HG02610 (cell line): ENCODE data around the gene RIN3.
"Not testable (repeated sequence)": the region's sequence is repeated elsewhere in the genome, so short reads cannot be mapped to it uniquely, and the experiment has no call there.

ENCODE experiments used
- ATAC-seq: cut with Tn5 transposase; IDR thresholded peaks from one replicate; pipeline ENCODE4 v1.9.1; 2021; ENCODE audit warnings: mild to moderate bottlenecking, moderate library complexity; ENCODE audit not compliant: unreplicated experiment

RIN3 gene

GRCh38 chr14:92706386-92706785 lies 192.8 kb downstream of the RIN3 start:
- ATAC-seq: no peak

- ATAC-seq: no peak
These were observed 195.9 kb downstream of the RIN3 start for GRCh38 chr14:92709340-92710000.

- no peak for ATAC-seq
These were observed 196.4 kb downstream of the RIN3 start for GRCh38 chr14:92710001-92710341.

GRCh38 chr14:92711976-92712653 lies 198.5 kb downstream of the RIN3 start:
- ATAC-seq: no peak

- no peak for ATAC-seq
These were observed 199.1 kb downstream of the RIN3 start for GRCh38 chr14:92712654-92713051.

- not testable (repeated sequence) for ATAC-seq
These were observed 201.2 kb downstream of the RIN3 start for GRCh38 chr14:92714739-92715307.

GRCh38 chr14:92716131-92716530 lies 202.6 kb downstream of the RIN3 start:
- no peak for ATAC-seq

GRCh38 chr14:92717571-92718042 lies 204.0 kb downstream of the RIN3 start:
- ATAC-seq: no peak

- no peak for ATAC-seq
These were observed 205.1 kb downstream of the RIN3 start for GRCh38 chr14:92718664-92719063.

GRCh38 chr14:92719421-92719820 lies 205.8 kb downstream of the RIN3 start:
- no peak for ATAC-seq

- no peak for ATAC-seq
These were observed 206.3 kb downstream of the RIN3 start for GRCh38 chr14:92719890-92720323.

- no peak for ATAC-seq
These were observed 211.1 kb downstream of the RIN3 start for GRCh38 chr14:92724516-92725340.

- ATAC-seq: no peak
These were observed 212.8 kb downstream of the RIN3 start for GRCh38 chr14:92726135-92726932.

GRCh38 chr14:92726933-92727262 lies 213.3 kb downstream of the RIN3 start:
- ATAC-seq: no peak

- ATAC-seq: peak; percentile 80
These were observed 215.3 kb downstream of the RIN3 start for GRCh38 chr14:92728759-92729364.

- ATAC-seq: peak; percentile 63
These were observed 216.2 kb downstream of the RIN3 start for GRCh38 chr14:92729634-92730358.

- ATAC-seq: no peak
These were observed 218.1 kb downstream of the RIN3 start for GRCh38 chr14:92731622-92732115.

GRCh38 chr14:92733007-92733406 lies 219.4 kb downstream of the RIN3 start:
- ATAC-seq: no peak

- no peak for ATAC-seq
These were observed 221.0 kb downstream of the RIN3 start for GRCh38 chr14:92734618-92735017.
